HepG2 (cell line): Measurements from ENCODE around the gene MYEOV. TPM values are rescaled to one million over a fixed set of nuclear protein-coding genes. Genes with fewer than 3 reads are reported as not detected.

Experiments used
- JARID2 ChIP-seq: sonication (generic); formaldehyde crosslinking; IDR thresholded peaks from 2 replicates; pipeline ENCODE4 v1.8.1; 2023; ENCODE audit warnings: missing genetic modification reagents, inconsistent platforms; ENCODE audit not compliant: insufficient replicate concordance
- KAT8 ChIP-seq: IDR thresholded peaks from 2 replicates; pipeline ENCODE4 v1.6.1; 2016; ENCODE audit warnings: missing genetic modification reagents, missing compliant biosample characterization
- KDM4B ChIP-seq: sonication (generic); formaldehyde crosslinking; IDR thresholded peaks from 2 replicates; pipeline ENCODE4 v1.4.0; 2020; ENCODE audit warnings: missing genetic modification reagents
- RFX3 ChIP-seq: IDR thresholded peaks from 2 replicates; pipeline ENCODE4 v1.6.1; 2016; ENCODE audit warnings: missing biosample characterization, missing genetic modification reagents
- SATB2 ChIP-seq: sonication (generic); formaldehyde crosslinking; IDR thresholded peaks from 2 replicates; pipeline ENCODE4 v1.5.0; 2020; ENCODE audit warnings: missing genetic modification reagents
- YEATS2 ChIP-seq: sonication (generic); formaldehyde crosslinking; IDR thresholded peaks from 2 replicates; pipeline ENCODE4 v1.4.0; 2020; ENCODE audit warnings: missing genetic modification reagents, borderline replicate concordance
- ZNF20 ChIP-seq: sonication (generic); formaldehyde crosslinking; IDR thresholded peaks from 2 replicates; pipeline ENCODE4 v1.4.0; 2020; ENCODE audit warnings: mild to moderate bottlenecking, moderate library complexity, missing genetic modification reagents
- polyA plus RNA-seq, 8 experiments: library from polyadenylated mRNA; depleted of rRNA in 3 of 8; stranded (reverse) in 7 of 8; unstranded in 1 of 8; fragments of >200 nt; fragmentation: Illumina TruSeq in 4 of 8; extraction: Trizol in 4 of 8; gene quantifications; 2 replicates each; pipeline versions ENCODE4 v1.2.1 to v1.2.3, GENCODE V29; 2011 to 2016; ENCODE audit warnings: low read depth in 4 of 8, missing spikeins in 1 of 8, mixed read lengths in 1 of 8; ENCODE audit not compliant: insufficient read depth in 1 of 8
- total RNA-seq, 5 experiments: library from RNA; depleted of rRNA; stranded (reverse); fragments of >200 nt; fragmentation: Illumina TruSeq; extraction: Trizol; gene quantifications; 2 replicates each; pipeline ENCODE4 v1.2.3, GENCODE V29; 2016; ENCODE audit warnings: low read depth in 1 of 5
- TF ChIP-seq, protein P1 (sequence below): fragments of 450-650 bp; IDR thresholded peaks from 2 replicates; pipeline ENCODE4 v1.6.1; 2017; ENCODE audit warnings: mild to moderate bottlenecking
- TF ChIP-seq, protein P2 (sequence below): sonication (generic); formaldehyde crosslinking; IDR thresholded peaks from 2 replicates; pipeline ENCODE4 v1.4.0; 2020; ENCODE audit warnings: mild to moderate bottlenecking, low read depth, missing genetic modification reagents
- TF ChIP-seq, protein P3 (sequence below): IDR thresholded peaks from 2 replicates; pipeline ENCODE4 v1.6.1; 2018; ENCODE audit warnings: missing genetic modification reagents, mild to moderate bottlenecking, missing compliant biosample characterization

Gene MYEOV
- total and polyA plus RNA-seq, 2 of the 13 experiments (the other 11 are each of a cell fraction or from before 2014, with no cell fraction given), result 0.33 to 1.8 TPM

DNA sequence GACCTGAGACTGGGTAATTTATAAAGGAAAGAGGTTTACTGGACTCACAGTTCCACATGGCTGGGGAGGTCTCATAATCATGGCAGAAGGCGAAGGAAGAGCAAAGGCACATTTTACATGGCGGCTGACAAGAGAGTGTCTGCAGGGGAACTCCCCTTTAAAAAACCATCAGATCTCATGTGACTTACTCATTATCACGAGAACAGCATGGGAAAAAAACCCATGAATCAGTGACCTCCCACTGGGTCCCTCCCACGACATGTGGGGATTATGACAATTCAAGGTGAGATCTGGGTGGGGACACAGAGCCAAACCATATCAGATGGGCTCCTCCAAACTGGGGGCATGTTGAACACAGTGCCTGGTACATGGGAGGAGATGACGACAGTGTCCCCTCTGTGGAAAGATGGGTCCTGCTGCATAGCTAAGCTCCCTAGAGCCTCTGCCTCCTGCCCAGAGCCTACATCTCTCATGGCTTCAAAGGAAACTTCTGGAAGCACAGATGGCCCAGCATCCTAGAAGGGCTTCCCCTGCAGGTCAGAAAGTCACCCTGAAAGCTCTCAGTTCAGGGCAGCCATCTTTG, 46.1 kb downstream of the MYEOV start (continued):
- TF ChIP-seq, protein P1, sequence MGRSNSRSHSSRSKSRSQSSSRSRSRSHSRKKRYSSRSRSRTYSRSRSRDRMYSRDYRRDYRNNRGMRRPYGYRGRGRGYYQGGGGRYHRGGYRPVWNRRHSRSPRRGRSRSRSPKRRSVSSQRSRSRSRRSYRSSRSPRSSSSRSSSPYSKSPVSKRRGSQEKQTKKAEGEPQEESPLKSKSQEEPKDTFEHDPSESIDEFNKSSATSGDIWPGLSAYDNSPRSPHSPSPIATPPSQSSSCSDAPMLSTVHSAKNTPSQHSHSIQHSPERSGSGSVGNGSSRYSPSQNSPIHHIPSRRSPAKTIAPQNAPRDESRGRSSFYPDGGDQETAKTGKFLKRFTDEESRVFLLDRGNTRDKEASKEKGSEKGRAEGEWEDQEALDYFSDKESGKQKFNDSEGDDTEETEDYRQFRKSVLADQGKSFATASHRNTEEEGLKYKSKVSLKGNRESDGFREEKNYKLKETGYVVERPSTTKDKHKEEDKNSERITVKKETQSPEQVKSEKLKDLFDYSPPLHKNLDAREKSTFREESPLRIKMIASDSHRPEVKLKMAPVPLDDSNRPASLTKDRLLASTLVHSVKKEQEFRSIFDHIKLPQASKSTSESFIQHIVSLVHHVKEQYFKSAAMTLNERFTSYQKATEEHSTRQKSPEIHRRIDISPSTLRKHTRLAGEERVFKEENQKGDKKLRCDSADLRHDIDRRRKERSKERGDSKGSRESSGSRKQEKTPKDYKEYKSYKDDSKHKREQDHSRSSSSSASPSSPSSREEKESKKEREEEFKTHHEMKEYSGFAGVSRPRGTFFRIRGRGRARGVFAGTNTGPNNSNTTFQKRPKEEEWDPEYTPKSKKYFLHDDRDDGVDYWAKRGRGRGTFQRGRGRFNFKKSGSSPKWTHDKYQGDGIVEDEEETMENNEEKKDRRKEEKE, result no peak
- TF ChIP-seq ZNF20 (CRISPR knock-in tag), result no peak
- no peak for TF ChIP-seq YEATS2 (CRISPR knock-in tag)
- TF ChIP-seq, protein P2, sequence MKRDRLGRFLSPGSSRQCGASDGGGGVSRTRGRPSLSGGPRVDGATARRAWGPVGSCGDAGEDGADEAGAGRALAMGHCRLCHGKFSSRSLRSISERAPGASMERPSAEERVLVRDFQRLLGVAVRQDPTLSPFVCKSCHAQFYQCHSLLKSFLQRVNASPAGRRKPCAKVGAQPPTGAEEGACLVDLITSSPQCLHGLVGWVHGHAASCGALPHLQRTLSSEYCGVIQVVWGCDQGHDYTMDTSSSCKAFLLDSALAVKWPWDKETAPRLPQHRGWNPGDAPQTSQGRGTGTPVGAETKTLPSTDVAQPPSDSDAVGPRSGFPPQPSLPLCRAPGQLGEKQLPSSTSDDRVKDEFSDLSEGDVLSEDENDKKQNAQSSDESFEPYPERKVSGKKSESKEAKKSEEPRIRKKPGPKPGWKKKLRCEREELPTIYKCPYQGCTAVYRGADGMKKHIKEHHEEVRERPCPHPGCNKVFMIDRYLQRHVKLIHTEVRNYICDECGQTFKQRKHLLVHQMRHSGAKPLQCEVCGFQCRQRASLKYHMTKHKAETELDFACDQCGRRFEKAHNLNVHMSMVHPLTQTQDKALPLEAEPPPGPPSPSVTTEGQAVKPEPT (CRISPR knock-in tag), result no peak
- TF ChIP-seq, protein P3, sequence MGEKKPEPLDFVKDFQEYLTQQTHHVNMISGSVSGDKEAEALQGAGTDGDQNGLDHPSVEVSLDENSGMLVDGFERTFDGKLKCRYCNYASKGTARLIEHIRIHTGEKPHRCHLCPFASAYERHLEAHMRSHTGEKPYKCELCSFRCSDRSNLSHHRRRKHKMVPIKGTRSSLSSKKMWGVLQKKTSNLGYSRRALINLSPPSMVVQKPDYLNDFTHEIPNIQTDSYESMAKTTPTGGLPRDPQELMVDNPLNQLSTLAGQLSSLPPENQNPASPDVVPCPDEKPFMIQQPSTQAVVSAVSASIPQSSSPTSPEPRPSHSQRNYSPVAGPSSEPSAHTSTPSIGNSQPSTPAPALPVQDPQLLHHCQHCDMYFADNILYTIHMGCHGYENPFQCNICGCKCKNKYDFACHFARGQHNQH (CRISPR knock-in tag), result no peak
- TF ChIP-seq KDM4B (CRISPR knock-in tag), result no peak
- no peak for TF ChIP-seq SATB2 (CRISPR knock-in tag)
- TF ChIP-seq RFX3 (CRISPR knock-in tag), result no peak
- TF ChIP-seq JARID2 (CRISPR knock-in tag), result no peak
- no peak for TF ChIP-seq KAT8
